BLaER1 treated with 17β-estradiol and CSF1 and Interleukin-3, amounts not matched to agents 10 nM and 100 nM (cell line): Measurements from ENCODE around the gene EGLN2.

ENCODE experiments used
- H3K27ac ChIP-seq, 11 experiments: shearing (Covaris generic); formaldehyde crosslinking; 2 replicates each; pipeline ENCODE4 v1.8.1; 2022
- H3K27me3 ChIP-seq, 11 experiments: shearing (Covaris generic); formaldehyde crosslinking; 2 replicates each; pipeline ENCODE4 v1.8.1; 2022
- H3K36me3 ChIP-seq, 11 experiments: shearing (Covaris generic); formaldehyde crosslinking; 2 replicates each; pipeline ENCODE4 v1.8.1; 2022
- H3K4me1 ChIP-seq, 10 experiments: shearing (Covaris generic); formaldehyde crosslinking; 2 replicates each; pipeline ENCODE4 v1.8.1; 2022
- H3K4me2 ChIP-seq, 11 experiments: shearing (Covaris generic); formaldehyde crosslinking; 2 replicates each; pipeline ENCODE4 v1.8.1; 2022
- H3K4me3 ChIP-seq, 10 experiments: shearing (Covaris generic); formaldehyde crosslinking; 2 replicates each; pipeline ENCODE4 v1.8.1; 2022
- H3K9ac ChIP-seq, 11 experiments: shearing (Covaris generic); formaldehyde crosslinking; 2 replicates each; pipeline ENCODE4 v1.8.1; 2022
- H3K9me3 ChIP-seq, 11 experiments: shearing (Covaris generic); formaldehyde crosslinking; replicated peaks in 1 of 11; 2 replicates each; pipeline ENCODE4 v1.8.1; 2022
- H4K20me1 ChIP-seq, 11 experiments: shearing (Covaris generic); formaldehyde crosslinking; 2 replicates each; pipeline ENCODE4 v1.8.1; 2022
- Cebpa-rat ChIP-seq, 11 experiments: shearing (Covaris generic); IDR thresholded peaks; 2 replicates each; pipeline ENCODE4 v1.8.1; 2022

Gene EGLN2

DNA sequence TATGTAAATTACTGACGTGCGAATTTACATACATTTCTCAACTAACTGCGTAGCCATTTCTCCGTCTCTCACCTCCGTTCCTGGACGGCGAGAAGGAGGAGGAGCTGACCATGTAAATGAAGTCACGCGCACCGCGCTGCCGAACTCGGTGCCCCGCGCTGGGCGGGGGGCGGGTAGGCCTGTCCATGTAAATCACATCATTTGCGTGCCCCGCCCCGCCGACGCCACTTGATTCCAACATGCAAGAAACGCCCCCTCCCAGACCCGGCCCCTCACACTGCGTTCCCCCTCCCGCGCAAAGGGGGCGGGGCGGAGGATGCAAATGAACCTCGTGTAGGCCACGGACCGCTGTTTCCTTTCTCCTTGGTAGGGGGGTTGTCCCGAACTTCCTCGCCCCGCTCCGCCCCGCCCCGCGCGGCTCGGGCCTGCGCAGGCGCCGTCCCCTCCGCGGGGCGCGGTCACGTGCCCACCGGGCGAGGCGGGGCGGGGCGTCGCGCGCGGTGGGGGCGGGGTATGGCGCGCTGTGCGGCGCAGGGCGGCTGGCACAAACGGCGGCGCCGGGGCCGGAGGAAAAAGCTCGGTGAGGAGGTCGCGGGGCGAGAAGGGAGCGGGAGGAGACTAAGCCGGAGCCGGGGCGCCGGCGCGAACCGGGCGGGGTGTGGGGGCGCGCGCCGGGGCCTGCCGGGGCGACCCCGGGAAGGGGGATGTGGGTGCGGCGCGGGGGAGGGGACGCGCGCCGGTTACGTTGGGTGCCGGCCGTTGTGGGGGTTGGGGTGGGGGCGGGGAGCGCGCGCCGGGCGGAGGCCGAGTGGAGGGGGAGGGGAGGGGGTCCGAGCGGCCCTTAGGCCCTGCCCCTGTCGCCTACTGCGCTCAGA is at the start of gene EGLN2:
Gene EGLN2 (plus strand): TSS at position 509 of the 875 bp plus-strand sequence. CDS start 1,382 bp downstream, outside the sequence.
- H3K4me2 ChIP-seq = peak within 1 kb of the TSS; percentile 93 to 100 (median 99)
- H3K36me3 ChIP-seq = peaks cover 21 to 48% (median 34%) of the 10 kb centered on the region in 11 experiments
- peak within 1 kb of the TSS; percentile 94 to 99 (median 97) for H3K9ac ChIP-seq
- H3K4me3 ChIP-seq = peak within 1 kb of the TSS; percentile 86 to 100 (median 95)
- no peaks in the 10 kb centered on the region for H3K27me3 ChIP-seq
- H3K4me1 ChIP-seq = peaks cover 52 to 59% (median 55%) of the 10 kb centered on the region in 10 experiments
- no peak for TF ChIP-seq Cebpa-rat (IDR thresholded peaks at IDR 0.05)
- peak within 1 kb of the TSS; percentile 90 to 95 (median 93) for H3K27ac ChIP-seq
- H3K9me3 ChIP-seq = no peaks in the 10 kb centered on the region
- H4K20me1 ChIP-seq = peaks cover 41 to 46% (median 43%) of the 10 kb centered on the region in 11 experiments

- Histone ChIP-seq H3K4me3 (peak within 1 kb of the TSS; percentile 65 to 87 (median 80)), H3K4me1 (peaks cover 49 to 62% (median 56%) of the 10 kb centered on the region in 10 experiments), H3K9ac (peak within 1 kb of the TSS; percentile 89 to 98 (median 96)), H3K36me3 (peaks cover 2 to 32% (median 27%) of the 10 kb centered on the region in 11 experiments; a peak in 20 of 22 replicates), H3K9me3 (no peaks in the 10 kb centered on the region), H3K27ac (peak within 1 kb of the TSS; percentile 90 to 98 (median 97)), H4K20me1 (peaks cover 14 to 37% (median 29%) of the 10 kb centered on the region in 11 experiments; a peak in 21 of 22 replicates), H3K4me2 (peak within 1 kb of the TSS; percentile 91 to 98 (median 94)), H3K27me3 (no peaks in the 10 kb centered on the region)
- no peak for TF ChIP-seq Cebpa-rat (IDR thresholded peaks at IDR 0.05)
Measured at GRCh38 chr19:40750058-40750873, 48.7 kb upstream of the EGLN2 start, which contains the start of gene ACTMAP. ACTMAP (minus strand) TSS chr19:40750477; CDS start chr19:40749803, 674 bp downstream.

DNA sequence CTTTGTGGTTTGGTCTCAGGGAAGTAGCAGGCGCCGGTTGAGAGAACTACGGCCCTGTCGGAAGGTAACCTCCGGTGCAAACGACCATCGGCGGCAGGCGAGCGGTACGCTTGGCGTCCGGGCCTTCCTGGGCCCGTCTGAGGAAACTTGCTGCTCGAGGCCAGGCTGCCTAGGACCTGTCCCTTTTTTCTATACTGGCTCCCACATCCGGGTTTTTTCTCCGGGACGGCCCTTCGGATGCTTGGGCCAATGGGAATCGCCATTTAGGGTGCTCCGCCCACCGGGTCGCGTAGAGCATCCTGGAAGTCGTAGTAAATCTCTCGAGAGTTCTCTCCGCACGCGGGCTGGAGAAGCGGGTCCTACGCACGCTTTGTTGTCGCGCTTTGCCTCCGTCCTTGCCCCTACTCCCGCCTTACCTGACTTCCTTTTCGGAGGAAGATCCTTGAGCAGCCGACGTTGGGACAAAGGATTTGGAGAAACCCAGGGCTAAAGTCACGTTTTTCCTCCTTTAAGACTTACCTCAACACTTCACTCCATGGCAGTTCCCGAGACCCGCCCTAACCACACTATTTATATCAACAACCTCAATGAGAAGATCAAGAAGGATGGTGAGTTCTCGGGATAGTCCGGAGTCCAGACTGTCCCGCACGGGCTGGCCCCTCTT is 48.0 kb upstream of the EGLN2 start, which contains the start of gene SNRPA:
Gene SNRPA (plus strand): TSS at position 330 of the 664 bp plus-strand sequence. CDS start 206 bp downstream, at position 536.
- H3K27me3 ChIP-seq = no peaks in the 10 kb centered on the region
- peak within 1 kb of the TSS; percentile 89 to 98 (median 96) for H3K9ac ChIP-seq
- peaks cover 9 to 39% (median 35%) of the 10 kb centered on the region in 11 experiments; a peak in 21 of 22 replicates for H3K36me3 ChIP-seq
- H3K4me1 ChIP-seq = peaks cover 56 to 69% (median 62%) of the 10 kb centered on the region in 10 experiments
- H3K27ac ChIP-seq = peak within 1 kb of the TSS; percentile 90 to 98 (median 97)
- H3K9me3 ChIP-seq = no peaks in the 10 kb centered on the region
- peaks cover 21 to 44% (median 36%) of the 10 kb centered on the region in 11 experiments; a peak in 21 of 22 replicates for H4K20me1 ChIP-seq
- TF ChIP-seq Cebpa-rat (IDR thresholded peaks at IDR 0.05) = no peak
- peak within 1 kb of the TSS; percentile 65 to 87 (median 80) for H3K4me3 ChIP-seq
- peak within 1 kb of the TSS; percentile 91 to 98 (median 94) for H3K4me2 ChIP-seq

- TF ChIP-seq Cebpa-rat (IDR thresholded peaks at IDR 0.05) = no peak
- H3K9me3 ChIP-seq = no peaks in the 10 kb centered on the region
- peaks cover 34 to 57% (median 50%) of the 10 kb centered on the region in 11 experiments; a peak in 21 of 22 replicates for H4K20me1 ChIP-seq
- H3K4me3 ChIP-seq = peak overlapping the region; percentile 65 to 87 (median 80)
- no peaks in the 10 kb centered on the region for H3K27me3 ChIP-seq
- H3K36me3 ChIP-seq = peaks cover 22 to 53% (median 47%) of the 10 kb centered on the region in 11 experiments
- H3K27ac ChIP-seq = peak overlapping the region; percentile 90 to 98 (median 97)
- H3K9ac ChIP-seq = peak overlapping the region; percentile 89 to 98 (median 96)
- H3K4me2 ChIP-seq = peak overlapping the region; percentile 76 to 94 (median 89)
- peaks cover 66 to 82% (median 72%) of the 10 kb centered on the region in 10 experiments for H3K4me1 ChIP-seq
Measured at GRCh38 chr19:40752257-40752781, 46.7 kb upstream of the EGLN2 start.

DNA sequence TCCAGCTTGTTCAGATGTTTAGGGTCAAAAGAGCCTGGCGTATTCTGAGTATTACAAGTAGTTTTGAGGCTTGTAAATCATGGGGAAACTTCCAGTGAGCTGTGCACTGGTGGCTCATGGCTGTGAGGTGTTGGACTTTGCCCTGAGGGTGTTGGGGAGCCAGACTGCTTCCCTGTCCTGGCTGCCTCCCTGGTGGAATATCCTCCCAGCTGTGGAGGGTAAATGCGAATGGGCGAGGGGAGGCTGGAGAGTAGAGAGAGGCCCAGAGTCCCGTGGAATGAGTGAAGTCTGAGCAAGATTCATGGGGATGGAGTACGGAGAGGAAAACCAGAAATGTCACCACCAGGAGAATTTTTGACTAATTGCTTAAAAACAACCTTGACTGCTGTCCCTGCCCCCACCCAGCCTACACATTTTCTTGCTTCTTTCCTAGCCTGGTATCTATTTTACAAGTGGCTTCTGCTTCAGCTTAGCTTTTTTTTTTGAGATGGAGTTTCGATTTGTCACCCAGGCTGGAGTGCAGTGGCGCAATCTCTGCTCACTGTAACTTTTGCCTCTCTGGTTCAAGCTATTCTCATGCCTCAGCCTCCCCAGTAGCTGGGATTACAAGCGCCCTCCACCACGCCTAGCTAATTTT is 44.3 kb upstream of the EGLN2 start:
- H3K9ac ChIP-seq = peak overlapping the region; percentile 41 to 67 (median 58)
- peak overlapping the region; percentile 3 to 58 (median 41); a peak in 16 of 22 replicates for H3K27ac ChIP-seq
- H3K4me3 ChIP-seq = peak overlapping the region in 9 of 10 experiments; percentile 14 to 87 (median 44); a peak in 15 of 20 replicates
- TF ChIP-seq Cebpa-rat (IDR thresholded peaks at IDR 0.05) = peak in 1 of 11 experiments; percentile 44; a peak in 1 of 22 replicates
- peaks cover 44 to 77% (median 71%) of the 10 kb centered on the region in 11 experiments for H3K36me3 ChIP-seq
- peaks cover 51 to 60% (median 55%) of the 10 kb centered on the region in 10 experiments for H3K4me1 ChIP-seq
- peak overlapping the region; percentile 54 to 94 (median 87) for H3K4me2 ChIP-seq
- H3K27me3 ChIP-seq = no peaks in the 10 kb centered on the region
- H3K9me3 ChIP-seq = no peaks in the 10 kb centered on the region
- H4K20me1 ChIP-seq = peaks cover 53 to 81% (median 74%) of the 10 kb centered on the region in 11 experiments; a peak in 21 of 22 replicates

DNA sequence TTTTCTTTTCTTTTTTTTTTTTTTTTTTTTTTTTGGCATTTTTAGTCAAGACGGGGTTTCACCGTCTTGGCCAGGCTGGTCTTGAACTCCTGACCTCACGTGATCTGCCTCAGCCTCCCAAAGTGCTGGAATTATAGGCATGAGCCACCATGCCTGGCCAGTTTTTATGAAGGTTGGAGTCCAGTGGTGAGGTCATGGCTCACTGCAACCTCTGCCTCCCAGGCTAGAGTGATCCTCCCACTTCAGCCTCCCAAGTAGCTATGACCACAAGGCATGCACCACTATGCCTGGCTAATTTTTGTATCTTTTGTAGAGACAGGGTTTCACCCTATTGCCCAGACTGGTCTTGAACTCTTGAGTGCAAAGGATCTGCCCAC is 43.8 kb upstream of the EGLN2 start:
- peaks cover 58 to 86% (median 79%) of the 10 kb centered on the region in 11 experiments; a peak in 21 of 22 replicates for H4K20me1 ChIP-seq
- H3K36me3 ChIP-seq = peaks cover 49 to 82% (median 76%) of the 10 kb centered on the region in 11 experiments
- H3K27me3 ChIP-seq = no peaks in the 10 kb centered on the region
- H3K4me3 ChIP-seq = peak overlapping the region in 5 of 10 experiments; percentile 30 to 53 (median 48); a peak in 6 of 20 replicates
- H3K9ac ChIP-seq = peak overlapping the region in 9 of 11 experiments; percentile 3 to 67 (median 46); a peak in 9 of 22 replicates
- TF ChIP-seq Cebpa-rat (IDR thresholded peaks at IDR 0.05) = no peak
- peaks cover 47 to 56% (median 51%) of the 10 kb centered on the region in 10 experiments for H3K4me1 ChIP-seq
- H3K27ac ChIP-seq = peak overlapping the region in 6 of 11 experiments; percentile 4 to 58 (median 44); a peak in 5 of 22 replicates
- peak overlapping the region; percentile 54 to 94 (median 87) for H3K4me2 ChIP-seq
- no peaks in the 10 kb centered on the region for H3K9me3 ChIP-seq

DNA sequence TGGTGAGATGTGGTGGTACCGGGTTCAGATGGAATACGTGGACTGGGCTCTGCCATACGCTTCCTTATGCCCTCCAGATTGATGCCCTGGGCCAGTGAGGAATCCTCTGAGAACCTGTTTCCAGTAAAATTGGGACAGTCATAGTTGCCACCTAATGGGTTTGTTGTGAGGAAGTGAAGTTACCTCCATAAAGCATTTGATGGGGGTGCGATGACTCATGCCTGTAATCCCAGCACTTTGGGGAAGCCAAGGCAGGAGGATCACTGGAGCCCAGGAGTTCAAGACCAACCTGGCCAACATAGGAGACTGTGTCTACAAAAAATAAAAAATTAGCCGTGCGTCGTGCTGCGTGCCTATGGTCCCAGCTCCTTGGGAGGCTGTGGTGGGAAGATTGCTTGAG is 43.2 kb upstream of the EGLN2 start:
- H3K4me2 ChIP-seq = peak overlapping the region; percentile 54 to 94 (median 87)
- H3K27ac ChIP-seq = peak overlapping the region in 3 of 11 experiments; percentile 28 to 58 (median 53); a peak in 3 of 22 replicates
- H3K9ac ChIP-seq = peak overlapping the region in 7 of 11 experiments; percentile 3 to 56 (median 30); a peak in 8 of 22 replicates
- H3K9me3 ChIP-seq = no peaks in the 10 kb centered on the region
- H3K4me1 ChIP-seq = peaks cover 47 to 56% (median 51%) of the 10 kb centered on the region in 10 experiments
- H3K4me3 ChIP-seq = 0 out of 20 replicates have a peak overlapping the region, but pooled peaks of 2 of the 10 experiments have one; percentile 48 to 53
- H3K27me3 ChIP-seq = no peaks in the 10 kb centered on the region
- H3K36me3 ChIP-seq = peaks cover 55 to 87% (median 82%) of the 10 kb centered on the region in 11 experiments
- no peak for TF ChIP-seq Cebpa-rat (IDR thresholded peaks at IDR 0.05)
- peaks cover 63 to 92% (median 84%) of the 10 kb centered on the region in 11 experiments; a peak in 21 of 22 replicates for H4K20me1 ChIP-seq
